ENCODE results near the gene OR2M3.

DNA sequence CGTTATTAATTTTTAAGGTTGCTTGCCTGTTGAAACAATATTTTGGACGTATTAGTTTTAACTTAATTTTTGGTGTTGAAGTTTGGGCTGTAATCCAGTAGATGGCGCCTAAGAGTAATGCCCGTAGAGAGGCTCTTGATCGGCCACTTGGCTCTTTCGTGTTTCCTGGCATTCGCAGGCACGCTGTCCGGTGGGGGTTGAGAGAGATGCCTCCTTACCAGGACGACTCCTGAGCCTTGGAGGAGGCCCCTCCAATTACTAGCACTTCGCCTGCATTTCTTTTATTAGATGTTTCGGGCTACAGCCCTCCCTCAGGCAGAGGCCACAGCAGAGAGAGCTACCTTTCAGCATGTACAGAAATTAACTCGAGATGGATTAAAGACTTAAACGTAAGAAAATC, 46.1 kb downstream of the OR2M3 start:
- TF ChIP-seq POLR2AphosphoS5 (IDR thresholded peaks at IDR 0.05; ENCODE audit: low read depth, low read length) (no peak), CTCF (IDR thresholded peaks at IDR 0.05 in 2 of 3, conservative IDR thresholded peaks at IDR 0.05 in 1 of 3; ENCODE audit: borderline replicate concordance in 1 of 3, insufficient read depth in 1 of 3, low read depth in 2 of 3, low read length in 2 of 3) (peak; percentile 9 to 57 (median 57); a peak in 4 of 6 replicates), POLR2A (IDR thresholded peaks at IDR 0.05; ENCODE audit: borderline replicate concordance, extremely low read depth, insufficient read depth, insufficient read length) (no peak), CEBPB (IDR thresholded peaks at IDR 0.05; ENCODE audit: low read depth) (no peak)

All from HCT116 (cell line).